Neural cell (in vitro differentiated cells): ENCODE measurements around the gene ARHGAP42. TPM values are rescaled to one million over a fixed set of nuclear protein-coding genes. Genes with fewer than 3 reads are reported as not detected.

Experiments
- H2AFZ ChIP-seq: fragments of 200-600, 300-800 bp; sonication (generic), shearing (Covaris generic); 2 replicates; pipeline ENCODE4 v1.6.0; 2014; ENCODE audit warnings: low read depth, mild to moderate bottlenecking, antibody characterized with exemption, low read length, moderate library complexity
- H3F3A ChIP-seq: fragments of 200-600 bp; shearing (Covaris generic); 2 replicates; pipeline ENCODE4 v1.6.1; 2016; ENCODE audit warnings: mild to moderate bottlenecking, moderate library complexity, mixed read lengths, antibody characterized with exemption, low read length; ENCODE audit not compliant: insufficient read depth, poor library complexity, severe bottlenecking
- H3K27ac ChIP-seq: fragments of 200-600, 300-800 bp; sonication (generic), shearing (Covaris generic); 2 replicates; pipeline ENCODE4 v1.5.1; 2014; ENCODE audit warnings: mild to moderate bottlenecking, low read length, moderate library complexity
- H3K27me3 ChIP-seq: fragments of 300-800, 200-600 bp; sonication (generic), shearing (Covaris generic); 2 replicates; pipeline ENCODE4 v1.6.0; 2014; ENCODE audit warnings: mild to moderate bottlenecking, low read depth, low read length, moderate library complexity; ENCODE audit not compliant: insufficient read depth
- H3K36me3 ChIP-seq: fragments of 300-800, 200-600 bp; sonication (generic), shearing (Covaris generic); 2 replicates; pipeline ENCODE4 v1.5.1; 2014; ENCODE audit warnings: mild to moderate bottlenecking, antibody characterized with exemption, low read length, moderate library complexity; ENCODE audit not compliant: insufficient read depth
- H3K4me2 ChIP-seq: fragments of 300-800, 200-600 bp; sonication (generic), shearing (Covaris generic); 2 replicates; pipeline ENCODE4 v1.6.0; 2014; ENCODE audit warnings: mild to moderate bottlenecking, low read length
- H3K4me3 ChIP-seq: fragments of 300-800, 200-600 bp; sonication (generic), shearing (Covaris generic); 2 replicates; pipeline ENCODE4 v1.5.1; 2014; ENCODE audit warnings: mild to moderate bottlenecking, low read length, moderate library complexity
- H3K79me2 ChIP-seq: fragments of 200-600 bp; shearing (Covaris generic); replicated peaks from 2 replicates; pipeline ENCODE4 v1.6.0; 2014; ENCODE audit warnings: mild to moderate bottlenecking, low read length, moderate library complexity; ENCODE audit not compliant: insufficient read depth
- H3K9ac ChIP-seq: fragments of 300-800, 200-600 bp; sonication (generic), shearing (Covaris generic); 2 replicates; pipeline ENCODE4 v1.6.1; 2016; ENCODE audit warnings: mild to moderate bottlenecking, low read length, mixed read lengths
- H3K9me2 ChIP-seq: fragments of 200-600 bp; shearing (Covaris generic); 2 replicates; pipeline ENCODE4 v1.6.1; 2016; ENCODE audit warnings: mild to moderate bottlenecking, low read length, mixed read lengths; ENCODE audit not compliant: insufficient read depth
- H3K9me3 ChIP-seq: fragments of 200-600, 300-800 bp; sonication (generic), shearing (Covaris generic); 2 replicates; pipeline ENCODE4 v1.6.1; 2016; ENCODE audit warnings: mild to moderate bottlenecking, mixed run types, low read length, moderate library complexity, mixed read lengths
- H4K20me1 ChIP-seq: fragments of 200-600 bp; shearing (Covaris generic); 2 replicates; pipeline ENCODE4 v1.6.1; 2016; ENCODE audit warnings: mild to moderate bottlenecking, mixed run types; ENCODE audit not compliant: insufficient read depth
- CTCF ChIP-seq: fragments of 450-650 bp; IDR thresholded peaks from 2 replicates; pipeline ENCODE4 v1.5.1; 2014; ENCODE audit warnings: antibody characterized with exemption, mild to moderate bottlenecking, moderate library complexity; ENCODE audit not compliant: poor library complexity, severe bottlenecking
- EP300 ChIP-seq: fragments of 450-650 bp; conservative IDR thresholded peaks from 2 replicates; pipeline ENCODE4 v1.6.1; 2014; ENCODE audit warnings: antibody characterized with exemption, mild to moderate bottlenecking, moderate library complexity; ENCODE audit not compliant: poor library complexity, severe bottlenecking
- EZH2 ChIP-seq: fragments of 200-600, 300-800 bp; shearing (Covaris generic), sonication (generic); IDR thresholded peaks from 2 replicates; pipeline ENCODE4 v1.6.1; 2014; ENCODE audit warnings: antibody characterized with exemption, low read length, borderline replicate concordance, mild to moderate bottlenecking; ENCODE audit not compliant: insufficient read depth, poor library complexity, severe bottlenecking
- MXI1 ChIP-seq: fragments of 450-650 bp; conservative IDR thresholded peaks from 2 replicates; pipeline ENCODE4 v1.6.1; 2014; ENCODE audit warnings: antibody characterized with exemption, mild to moderate bottlenecking; ENCODE audit not compliant: poor library complexity, severe bottlenecking
- POLR2AphosphoS5 ChIP-seq: IDR thresholded peaks from 2 replicates; pipeline ENCODE4 v1.6.1; 2012
- RAD21 ChIP-seq: fragments of 450-650 bp; conservative IDR thresholded peaks from 2 replicates; pipeline ENCODE4 v1.6.1; 2014; ENCODE audit warnings: antibody characterized with exemption, mild to moderate bottlenecking, moderate library complexity
- REST ChIP-seq: IDR thresholded peaks from 2 replicates; pipeline ENCODE4 v1.6.1; 2012; ENCODE audit warnings: borderline replicate concordance
- SMC3 ChIP-seq: fragments of 450-650 bp; conservative IDR thresholded peaks from 2 replicates; pipeline ENCODE4 v1.6.1; 2014; ENCODE audit warnings: antibody characterized with exemption, mild to moderate bottlenecking, moderate library complexity; ENCODE audit not compliant: poor library complexity
- TAF1 ChIP-seq: IDR thresholded peaks from 2 replicates; pipeline ENCODE4 v1.6.1; 2012; ENCODE audit warnings: low read depth
- polyA plus RNA-seq: library from polyadenylated mRNA; depleted of rRNA; stranded (reverse); fragments of >200 nt; gene quantifications from 2 replicates; pipeline ENCODE4 v1.2.3, GENCODE V29; 2014

Gene ARHGAP42
- polyA plus RNA-seq, 1 donor from 2014 or later, result 0.64 TPM

GRCh38 chr11:100719809-100720221 is 32.7 kb downstream of the ARHGAP42 start:
- Histone ChIP-seq H3K4me2 (no peak overlapping the region), H3K9me2 (no peaks in the 10 kb centered on the region), H4K20me1 (no peaks in the 10 kb centered on the region), H3K36me3 (no peaks in the 10 kb centered on the region), H2AFZ (no peak overlapping the region), H3K27me3 (no peaks in the 10 kb centered on the region), H3K9ac (no peak overlapping the region), H3K4me3 (no peak overlapping the region), H3K79me2 (no peaks in the 10 kb centered on the region), H3K27ac (no peak overlapping the region), H3F3A (no peaks in the 10 kb centered on the region), H3K9me3 (no peaks in the 10 kb centered on the region)
- TF ChIP-seq SMC3, result no peak
- no peak for TF ChIP-seq EP300
- TF ChIP-seq CTCF, result no peak
- no peak for TF ChIP-seq EZH2
- no peak for TF ChIP-seq POLR2AphosphoS5
- no peak for TF ChIP-seq REST
- no peak for TF ChIP-seq RAD21
- no peak for TF ChIP-seq MXI1
- no peak for TF ChIP-seq TAF1

GRCh38 chr11:100726680-100727079 is 39.6 kb downstream of the ARHGAP42 start:
- Histone ChIP-seq H3K9ac (no peak overlapping the region), H3K9me3 (no peaks in the 10 kb centered on the region), H3F3A (no peaks in the 10 kb centered on the region), H3K4me3 (no peak overlapping the region), H3K27ac (no peak overlapping the region), H3K9me2 (no peaks in the 10 kb centered on the region), H3K79me2 (no peaks in the 10 kb centered on the region), H4K20me1 (no peaks in the 10 kb centered on the region), H3K4me2 (no peak overlapping the region), H3K27me3 (no peaks in the 10 kb centered on the region), H2AFZ (no peak overlapping the region), H3K36me3 (no peaks in the 10 kb centered on the region)
- TF ChIP-seq CTCF, result no peak
- TF ChIP-seq EZH2, result no peak
- no peak for TF ChIP-seq SMC3
- TF ChIP-seq TAF1, result no peak
- TF ChIP-seq RAD21, result no peak
- no peak for TF ChIP-seq REST
- no peak for TF ChIP-seq POLR2AphosphoS5
- no peak for TF ChIP-seq EP300
- TF ChIP-seq MXI1, result no peak
